ENCODE measurements around the gene SIPA1L3.
A peak's percentile ranks its signal among the peaks of the same experiment; 100 is the strongest.

Gene SIPA1L3

DNA sequence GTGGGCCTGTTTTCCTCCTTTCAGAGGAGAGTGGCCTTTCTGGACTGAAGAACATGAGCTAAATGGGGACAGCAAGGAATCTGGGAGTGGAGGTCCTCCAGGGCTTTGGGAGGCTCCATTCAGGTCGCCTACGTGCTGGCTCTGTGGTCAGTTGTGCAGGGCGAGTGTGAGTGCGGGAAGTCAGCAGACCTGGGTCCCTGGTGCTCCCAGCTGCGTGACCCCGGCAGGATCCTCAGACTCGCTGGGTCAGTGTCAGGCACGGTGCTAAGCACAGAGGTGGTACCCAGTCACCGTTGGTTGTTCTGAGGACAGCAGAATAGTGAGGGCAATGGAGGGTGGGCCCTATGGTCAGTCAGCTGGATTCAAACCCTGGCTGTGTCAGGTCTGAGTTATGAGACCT, 85.8 kb downstream of the SIPA1L3 start:
- DNase-seq (ENCODE audit: insufficient read length, low spot score), result no peak
- FAIRE-seq, result no peak

DNA sequence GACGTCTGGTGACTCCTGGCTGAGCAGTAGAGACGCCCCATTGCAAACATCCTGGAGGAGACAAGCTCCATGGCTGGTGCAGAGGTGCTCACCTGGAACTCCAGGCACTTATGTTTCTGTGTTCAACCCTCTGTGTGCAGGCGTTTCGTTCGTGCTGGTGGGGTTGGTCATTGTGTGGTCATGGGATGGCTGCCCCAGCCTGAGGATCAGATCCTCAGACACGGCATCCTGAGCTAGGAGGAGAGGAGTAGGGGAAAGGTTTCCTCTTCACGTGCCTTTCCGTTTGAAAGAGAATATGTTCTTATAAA, 87.8 kb downstream of the SIPA1L3 start:
- FAIRE-seq, result no peak

DNA sequence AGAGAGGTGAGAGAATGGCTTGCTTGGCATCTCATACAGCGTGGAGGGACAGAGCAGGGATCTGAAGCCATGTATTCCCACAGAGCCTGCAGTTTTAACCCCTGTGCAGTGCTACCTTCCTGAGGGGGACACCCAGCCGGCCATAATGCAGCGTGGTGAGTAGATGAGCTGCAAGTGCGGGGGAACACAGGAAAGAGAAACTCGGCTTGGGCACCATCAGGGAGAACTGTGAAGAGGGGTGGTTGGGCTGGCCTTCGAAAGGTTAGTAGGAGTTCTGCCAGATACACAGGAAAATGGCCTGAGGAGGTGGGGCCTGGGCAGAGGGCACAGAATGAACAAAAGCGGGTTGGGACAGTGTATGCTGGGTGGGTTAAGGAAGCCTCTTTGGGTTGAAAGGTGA, 88.3 kb downstream of the SIPA1L3 start:
- FAIRE-seq (no peak), DNase-seq (ENCODE audit: insufficient read length, low spot score) (no peak)

More for the DNA sequence above, 87.8 kb downstream of the SIPA1L3 start:
- no peak for DNase-seq (ENCODE audit: insufficient read length, low spot score)

GRCh38 chr19:37997911-37998344, 90.9 kb downstream of the SIPA1L3 start:
- FAIRE-seq, result peak; percentile 58
- no peak for DNase-seq (ENCODE audit: insufficient read length, low spot score)

GRCh38 chr19:37998801-37999308, 91.8 kb downstream of the SIPA1L3 start:
- FAIRE-seq, result peak; percentile 8
- DNase-seq (ENCODE audit: insufficient read length, low spot score), result no peak

DNA sequence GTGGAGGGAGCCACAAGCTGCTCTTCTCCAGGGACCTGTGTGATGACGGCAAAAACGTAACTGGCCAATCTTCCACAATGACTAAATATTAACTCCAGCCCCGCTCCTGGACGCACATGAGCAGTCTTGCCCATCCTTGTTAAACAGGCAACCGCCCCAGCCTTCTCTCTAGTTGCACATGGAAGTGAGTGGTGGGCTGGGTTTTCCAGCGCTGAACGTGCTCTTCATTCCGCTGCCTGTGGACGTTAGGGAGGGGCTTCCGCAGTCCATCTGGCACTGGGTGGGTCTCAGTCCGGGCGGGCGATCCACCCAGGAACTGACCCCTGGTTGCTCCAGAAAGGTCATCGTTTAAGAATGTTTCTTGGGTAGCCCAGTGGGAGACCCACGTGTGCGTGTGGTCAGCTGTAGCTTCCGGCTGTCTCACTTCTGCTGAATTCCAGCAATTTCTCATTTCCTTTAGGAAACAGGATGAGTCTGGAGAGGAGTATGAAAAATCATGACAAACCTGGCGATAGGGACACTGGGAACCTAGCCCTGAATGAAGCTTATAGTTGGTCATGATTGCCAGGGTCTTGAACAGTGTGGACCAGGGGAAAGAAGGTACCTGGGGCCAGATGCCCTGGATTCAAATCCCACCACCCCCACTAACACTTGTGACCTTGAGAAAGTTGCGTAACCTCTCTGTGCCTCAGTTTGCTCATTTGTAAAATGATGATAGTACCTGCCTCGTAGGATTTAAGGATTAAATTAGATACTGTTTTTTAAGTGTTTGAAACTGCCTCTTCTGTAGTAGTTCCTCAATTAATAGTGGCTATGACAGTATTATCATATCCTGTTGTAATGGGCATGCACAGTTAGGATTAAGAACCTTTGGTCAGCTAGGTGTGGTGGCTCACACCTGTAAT, 92.6 kb downstream of the SIPA1L3 start:
- no peak for DNase-seq (ENCODE audit: insufficient read length, low spot score)
- peak; percentile 62 for FAIRE-seq

DNA sequence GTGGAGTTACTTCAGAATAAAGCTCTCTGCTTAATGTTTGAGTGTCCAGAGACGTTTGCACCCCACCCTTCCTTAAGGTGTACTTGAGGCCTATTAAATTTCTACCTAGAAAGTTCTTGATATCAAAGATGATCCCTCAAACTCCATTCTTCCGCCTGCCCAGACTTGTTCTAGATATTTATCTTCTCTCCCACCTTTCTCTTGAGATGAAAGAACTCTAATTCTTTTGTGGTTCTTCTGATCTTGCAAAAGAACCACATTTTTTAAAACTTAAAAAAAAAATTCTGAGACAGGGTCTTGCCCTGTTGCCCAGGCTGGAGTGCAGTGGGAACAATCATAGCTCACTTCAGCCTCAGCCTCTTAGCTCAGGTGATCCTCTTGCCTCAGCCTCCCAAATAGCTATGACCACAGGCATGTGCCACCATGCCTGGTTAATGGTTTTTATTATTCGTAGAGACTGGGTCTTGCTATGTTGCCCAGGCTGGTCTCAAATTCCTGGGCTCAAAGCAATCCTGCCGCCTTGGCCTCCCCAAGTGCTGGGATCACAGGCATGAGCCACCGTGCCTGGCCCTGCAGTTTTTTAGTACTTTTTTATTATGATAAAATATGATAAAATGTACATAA, 94.3 kb downstream of the SIPA1L3 start:
- FAIRE-seq, result no peak
- DNase-seq (ENCODE audit: insufficient read length, low spot score), result no peak

- FAIRE-seq (peak; percentile 90), DNase-seq (ENCODE audit: insufficient read length, low spot score) (no peak)
Observed at GRCh38 chr19:38003438-38004185, 96.6 kb downstream of the SIPA1L3 start.

DNA sequence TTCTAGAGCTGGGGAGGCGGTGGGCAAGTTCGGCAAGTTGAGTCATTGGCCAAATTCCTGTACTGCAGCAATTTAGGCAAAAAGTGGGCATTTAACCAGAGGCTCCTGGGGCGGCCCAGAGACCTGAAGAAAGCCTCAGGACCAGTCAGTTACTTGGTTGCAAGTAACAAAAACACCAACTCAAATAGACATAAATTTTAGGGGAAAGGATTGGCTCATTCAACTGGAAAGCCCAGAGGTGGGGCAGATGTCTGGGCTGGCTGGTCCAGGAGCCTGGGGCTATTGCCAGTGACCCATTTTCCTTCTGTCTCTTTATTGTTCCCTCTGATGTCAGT, 97.1 kb downstream of the SIPA1L3 start:
- no peak for FAIRE-seq
- DNase-seq (ENCODE audit: insufficient read length, low spot score), result no peak

DNA sequence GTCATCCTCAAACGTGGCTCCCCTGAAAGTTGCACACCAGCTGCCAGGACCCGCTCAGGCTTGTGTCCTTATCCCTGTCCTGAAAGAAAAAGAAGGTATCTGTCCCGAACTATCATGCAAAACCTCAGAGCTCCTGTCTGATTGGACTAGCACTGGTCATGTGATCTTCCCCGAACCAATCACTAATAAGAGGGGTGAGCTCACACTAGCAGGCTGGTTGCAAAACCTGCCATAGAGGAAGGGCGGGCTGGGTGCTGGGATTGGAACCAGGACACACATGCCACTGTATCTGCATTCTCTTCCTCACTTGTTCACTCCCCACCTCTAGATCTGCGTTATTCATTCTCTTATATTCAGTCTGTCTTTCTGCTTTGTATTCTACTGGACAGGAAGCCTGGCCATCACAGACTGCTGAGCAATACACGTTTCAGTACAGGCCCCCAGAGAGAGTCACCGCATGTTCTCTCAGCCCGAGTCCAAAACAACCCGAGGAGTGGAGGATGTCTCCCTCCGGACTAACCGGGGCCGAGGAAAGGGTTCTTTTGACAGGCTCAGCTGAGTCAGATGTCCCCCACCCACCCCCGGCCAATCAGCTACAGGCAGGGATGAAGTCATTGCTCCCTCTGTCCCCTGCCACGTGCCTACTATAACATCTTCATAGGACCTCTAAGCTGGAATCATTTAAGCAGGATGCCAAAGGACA, 97.7 kb downstream of the SIPA1L3 start:
- FAIRE-seq (peak; percentile 95), DNase-seq (ENCODE audit: insufficient read length, low spot score) (peak; percentile 54)

DNA sequence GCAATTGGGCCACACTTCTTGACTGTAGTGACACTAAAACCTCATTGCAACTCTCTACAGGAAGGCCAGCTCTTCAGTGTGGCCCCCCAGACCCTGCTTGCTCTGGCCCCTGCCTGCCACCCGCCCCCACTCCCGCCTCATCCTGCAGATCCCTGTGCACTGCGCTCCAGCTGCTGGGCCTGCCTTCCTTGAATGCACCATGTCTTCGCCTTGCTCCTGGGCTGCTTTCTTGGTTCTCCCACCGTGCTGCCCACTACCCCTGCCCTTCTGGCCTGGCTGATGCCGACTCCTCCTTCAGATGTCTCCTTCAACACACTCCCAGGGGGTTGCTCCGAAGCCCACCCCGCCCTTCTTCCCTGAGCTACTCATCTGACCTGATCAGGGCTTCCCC, 98.2 kb downstream of the SIPA1L3 start:
- no peak for FAIRE-seq
- no peak for DNase-seq (ENCODE audit: insufficient read length, low spot score)

DNA sequence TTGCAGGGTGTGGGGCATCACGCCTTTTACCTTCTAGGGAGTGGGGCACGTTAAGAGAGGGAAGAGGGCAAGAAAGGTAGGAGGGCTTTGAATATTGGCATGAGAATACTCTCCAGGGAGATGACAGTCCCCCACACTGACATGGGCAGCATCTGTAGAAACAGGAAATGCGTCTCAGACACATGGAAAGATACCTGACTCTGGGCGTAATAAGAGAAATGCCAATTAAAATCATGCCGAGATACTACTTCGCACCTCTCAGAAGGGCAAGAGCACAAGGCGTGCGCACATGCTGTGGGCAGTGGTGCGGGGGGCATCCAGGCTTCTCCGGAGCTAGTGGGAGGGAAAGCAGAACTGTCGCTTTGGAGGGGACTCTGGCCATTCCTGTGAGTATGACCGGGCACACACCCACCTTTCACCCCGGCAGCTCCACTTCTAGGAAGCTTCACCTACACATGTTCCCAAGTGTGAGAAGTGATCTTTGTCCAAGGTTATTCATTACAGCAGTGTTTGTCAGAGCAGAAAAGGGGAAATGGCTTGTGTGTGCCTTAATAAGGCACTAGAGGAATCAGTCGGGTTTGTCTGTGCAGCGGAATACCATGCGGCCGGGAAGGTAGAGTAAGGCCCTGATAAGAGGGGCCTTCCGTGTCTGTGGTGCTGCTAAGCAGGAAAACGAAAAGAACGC, 99.5 kb downstream of the SIPA1L3 start:
- peak; percentile 90 for FAIRE-seq
- no peak for DNase-seq (ENCODE audit: insufficient read length, low spot score)

DNA sequence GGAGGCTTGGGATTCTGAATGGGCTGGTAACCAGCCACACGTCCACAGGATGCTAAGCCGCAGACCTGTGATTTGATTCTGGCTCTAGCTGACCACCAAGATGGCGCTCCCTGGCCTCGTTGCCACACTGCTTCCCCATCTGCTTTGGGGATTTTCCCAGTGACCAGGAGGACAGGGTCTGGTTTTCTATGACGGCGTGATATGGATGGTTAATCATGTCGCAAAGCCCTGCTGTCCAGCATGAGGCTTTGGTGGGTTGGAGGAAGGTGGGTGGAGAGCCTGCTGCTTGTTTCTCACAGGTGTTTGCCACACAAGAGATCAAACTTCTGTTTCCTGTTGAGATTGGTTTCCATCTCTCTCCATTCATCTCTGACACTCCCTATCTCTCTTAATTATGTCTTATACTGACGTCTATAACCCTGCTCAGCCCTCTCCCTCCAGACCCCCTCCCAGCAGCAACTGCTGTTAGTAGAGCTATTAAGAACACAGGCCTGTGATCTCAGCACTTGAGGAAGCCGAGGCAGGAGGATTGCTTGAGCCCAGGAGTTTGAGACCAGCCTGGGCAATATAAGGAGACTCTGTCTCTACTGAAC, 102.7 kb downstream of the SIPA1L3 start:
- FAIRE-seq (peak; percentile 69), DNase-seq (ENCODE audit: insufficient read length, low spot score) (no peak)

DNA sequence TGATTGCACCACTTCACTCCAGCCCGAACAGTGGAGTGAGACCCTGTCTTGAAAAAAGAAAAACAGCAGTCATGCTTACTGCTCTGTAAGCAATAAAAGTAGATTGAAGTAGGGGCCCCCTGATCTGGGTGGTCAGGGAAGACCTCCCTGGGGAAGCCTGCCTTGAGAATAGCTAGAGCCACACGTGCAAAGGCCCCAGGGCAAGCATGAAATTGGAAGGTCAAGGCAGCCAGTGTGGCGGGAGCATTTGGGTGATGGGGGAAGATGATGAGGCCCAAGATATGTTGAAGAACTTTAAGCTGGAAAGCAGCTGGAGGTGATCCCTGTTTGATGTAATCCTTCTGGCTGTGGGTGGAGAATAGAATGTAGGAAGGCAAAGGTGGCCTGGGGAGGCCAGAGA, 104.4 kb downstream of the SIPA1L3 start:
- no peak for FAIRE-seq

GRCh38 chr19:38012290-38012689, 105.3 kb downstream of the SIPA1L3 start:
- no peak for FAIRE-seq

More for the DNA sequence above, 104.4 kb downstream of the SIPA1L3 start:
- no peak for DNase-seq (ENCODE audit: insufficient read length, low spot score)

GRCh38 chr19:38012944-38013343, 105.9 kb downstream of the SIPA1L3 start:
- no peak for DNase-seq (ENCODE audit: insufficient read length, low spot score)
- FAIRE-seq, result no peak

More at GRCh38 chr19:38012290-38012689, 105.3 kb downstream of the SIPA1L3 start:
- DNase-seq (ENCODE audit: insufficient read length, low spot score), result no peak

- FAIRE-seq (no peak), DNase-seq (ENCODE audit: insufficient read length, low spot score) (no peak)
Observed at GRCh38 chr19:38013913-38014580, 107.0 kb downstream of the SIPA1L3 start.

DNA sequence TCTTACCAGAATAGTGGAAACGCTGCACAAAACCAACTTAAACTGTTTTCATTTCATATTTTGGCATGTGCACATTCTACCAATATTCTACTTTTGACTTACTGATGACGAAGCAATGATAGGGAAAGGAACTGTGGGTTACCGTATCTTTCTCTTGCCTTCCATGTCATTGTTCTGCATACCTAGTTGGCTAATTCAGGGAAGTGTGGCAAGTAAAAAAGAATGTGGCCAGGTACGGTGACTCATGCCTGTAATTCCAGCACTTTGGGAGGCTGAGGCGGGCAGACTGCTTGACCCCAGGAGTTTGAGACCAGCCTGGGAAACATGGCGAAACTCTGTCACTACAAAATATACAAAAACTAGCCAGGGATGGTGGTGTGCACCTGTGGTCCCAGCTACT, 108.2 kb downstream of the SIPA1L3 start:
- no peak for DNase-seq (ENCODE audit: insufficient read length, low spot score)
- FAIRE-seq, result no peak

DNA sequence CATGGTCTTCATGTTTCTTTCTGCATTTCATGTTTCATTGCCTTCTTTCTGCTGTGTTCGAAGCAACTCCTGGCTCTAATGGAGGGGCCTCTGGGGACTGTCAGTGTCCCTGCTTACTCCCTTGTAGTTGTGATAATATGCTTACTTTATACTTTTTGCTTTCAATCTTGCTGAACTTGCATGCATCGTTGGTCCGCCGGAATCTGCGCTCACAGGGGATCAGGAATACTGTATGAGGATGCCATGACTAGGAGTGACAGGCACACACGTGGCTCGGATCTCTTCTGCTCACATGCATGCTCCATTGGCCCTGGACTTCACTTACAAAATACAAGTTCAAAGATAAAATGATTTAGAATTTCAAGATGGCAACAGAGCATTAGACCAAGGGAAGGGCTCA, 108.8 kb downstream of the SIPA1L3 start:
- DNase-seq (ENCODE audit: insufficient read length, low spot score) (no peak), FAIRE-seq (no peak)

All from GM19239 (cell line).